K562 (cell line): Measurements from ENCODE around the gene IL4I1. TPM values are rescaled to one million over a fixed set of nuclear protein-coding genes. Genes with fewer than 3 reads are reported as not detected.

ENCODE experiments used
- BRF2 ChIP-seq: IDR thresholded peaks from 3 replicates; pipeline ENCODE4 v1.6.1; 2011; ENCODE audit warnings: borderline replicate concordance, mild to moderate bottlenecking; ENCODE audit not compliant: insufficient read length, insufficient read depth
- ELK3 ChIP-seq: fragments of 450-650 bp; formaldehyde crosslinking; IDR thresholded peaks from 2 replicates; pipeline ENCODE4 v1.4.0; 2020; ENCODE audit warnings: mild to moderate bottlenecking
- HDAC6 ChIP-seq: IDR thresholded peaks from 2 replicates; pipeline ENCODE4 v1.6.1; 2012; ENCODE audit warnings: low read depth, mild to moderate bottlenecking, control low read depth, inconsistent platforms, low read length, moderate library complexity
- KLF16 ChIP-seq: IDR thresholded peaks from 2 replicates; pipeline ENCODE4 v1.6.1; 2016; ENCODE audit warnings: antibody characterized with exemption
- PHTF2 ChIP-seq: fragments of 250-450 bp; sonication (Bioruptor Pico); IDR thresholded peaks from 2 replicates; pipeline ENCODE4 v1.5.0; 2021; ENCODE audit warnings: mild to moderate bottlenecking
- TCF7L2 ChIP-seq: fragments of 150-350 bp; IDR thresholded peaks from 2 replicates; pipeline ENCODE4 v1.6.1; 2016; ENCODE audit warnings: low read depth, mild to moderate bottlenecking, low read length, moderate library complexity
- U2AF1 ChIP-seq: fragments of 200-400 bp; formaldehyde crosslinking; optimal IDR thresholded peaks from 2 replicates; pipeline ENCODE3; 2017; ENCODE audit warnings: mild to moderate bottlenecking, low read depth, low read length, moderate library complexity
- ZBED1 ChIP-seq: IDR thresholded peaks from 2 replicates; pipeline ENCODE4 v1.6.1; 2014
- ZNF75A ChIP-seq: fragments of 450-650 bp; formaldehyde crosslinking; IDR thresholded peaks from 2 replicates; pipeline ENCODE4 v1.4.0; 2020; ENCODE audit warnings: mild to moderate bottlenecking
- polyA plus RNA-seq, 8 experiments: library from polyadenylated mRNA; depleted of rRNA in 4 of 8; stranded (reverse) in 5 of 8; unstranded in 3 of 8; fragments of >200 nt; fragmentation: Nextera tagmentation in 2 of 8; fragmentation: Illumina TruSeq in 1 of 8; extraction: Ambion mirVana in 2 of 8; extraction: Trizol in 1 of 8; gene quantifications; 2 replicates each; pipeline versions ENCODE4 v1.2.1 to v1.2.3, GENCODE V29; 2011 to 2014; ENCODE audit warnings: inconsistent platforms in 1 of 8, missing spikeins in 1 of 8
- total RNA-seq, 7 experiments: library from RNA; depleted of rRNA in 6 of 7; stranded (reverse); fragments of >200 nt in 6 of 7; fragmentation: Illumina TruSeq in 2 of 7; extraction: Trizol in 2 of 7; gene quantifications; 2 replicates each; pipeline versions ENCODE4 v1.2.1 to v1.2.3, GENCODE V29; 2011 to 2021; ENCODE audit warnings: low replicate concordance in 1 of 7
- TF ChIP-seq, protein P1 (sequence below): fragments of 250-450 bp; sonication (Bioruptor Pico); IDR thresholded peaks from 2 replicates; pipeline ENCODE4 v1.8.0; 2022; ENCODE audit warnings: inconsistent platforms, mild to moderate bottlenecking, moderate library complexity, borderline replicate concordance
- TF ChIP-seq, protein P2 (sequence below): conservative IDR thresholded peaks from 2 replicates; pipeline ENCODE4 v1.6.1; 2011; ENCODE audit warnings: low read depth, mild to moderate bottlenecking, low read length; ENCODE audit not compliant: control insufficient read depth
- TF ChIP-seq, protein P3 (sequence below), 2 experiments: fragments of 450-650 bp in 1 of 2; sonication (generic) in 1 of 2; formaldehyde crosslinking in 1 of 2; IDR thresholded peaks in 1 of 2; conservative IDR thresholded peaks in 1 of 2; 2 replicates each; pipeline versions ENCODE4 v1.6.1 to v1.8.1; 2016 to 2023; ENCODE audit warnings: mild to moderate bottlenecking in 2 of 2, moderate library complexity in 2 of 2, inconsistent platforms in 1 of 2, missing genetic modification reagents in 1 of 2
- TF ChIP-seq, protein P4 (sequence below): IDR thresholded peaks from 2 replicates; pipeline ENCODE4 v1.6.1; 2016; ENCODE audit warnings: missing genetic modification characterization, missing compliant biosample characterization
- TF ChIP-seq, protein P5 (sequence below), 2 experiments: fragments of 150-350 bp in 1 of 2; IDR thresholded peaks; 2 replicates each; pipeline ENCODE4 v1.6.1; 2012 to 2016; ENCODE audit warnings: low read depth in 2 of 2, low read length in 2 of 2, mild to moderate bottlenecking in 1 of 2, moderate library complexity in 1 of 2

The IL4I1 gene
- total and polyA plus RNA-seq, 9 of the 15 experiments (the other 6 are each of a cell fraction or from before 2014, with no cell fraction given): 0.06 to 0.95 (median 0.43) TPM; not detected in 2

GRCh38 chr19:49876422-49877019, 20.2 kb downstream of the IL4I1 start (continued):
- TF ChIP-seq, protein P1, sequence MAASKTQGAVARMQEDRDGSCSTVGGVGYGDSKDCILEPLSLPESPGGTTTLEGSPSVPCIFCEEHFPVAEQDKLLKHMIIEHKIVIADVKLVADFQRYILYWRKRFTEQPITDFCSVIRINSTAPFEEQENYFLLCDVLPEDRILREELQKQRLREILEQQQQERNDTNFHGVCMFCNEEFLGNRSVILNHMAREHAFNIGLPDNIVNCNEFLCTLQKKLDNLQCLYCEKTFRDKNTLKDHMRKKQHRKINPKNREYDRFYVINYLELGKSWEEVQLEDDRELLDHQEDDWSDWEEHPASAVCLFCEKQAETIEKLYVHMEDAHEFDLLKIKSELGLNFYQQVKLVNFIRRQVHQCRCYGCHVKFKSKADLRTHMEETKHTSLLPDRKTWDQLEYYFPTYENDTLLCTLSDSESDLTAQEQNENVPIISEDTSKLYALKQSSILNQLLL (CRISPR knock-in tag): no peak
- 0 out of 2 replicates have a peak, but pooled peaks have one; percentile 58 for TF ChIP-seq ZBED1
- TF ChIP-seq, protein P2, sequence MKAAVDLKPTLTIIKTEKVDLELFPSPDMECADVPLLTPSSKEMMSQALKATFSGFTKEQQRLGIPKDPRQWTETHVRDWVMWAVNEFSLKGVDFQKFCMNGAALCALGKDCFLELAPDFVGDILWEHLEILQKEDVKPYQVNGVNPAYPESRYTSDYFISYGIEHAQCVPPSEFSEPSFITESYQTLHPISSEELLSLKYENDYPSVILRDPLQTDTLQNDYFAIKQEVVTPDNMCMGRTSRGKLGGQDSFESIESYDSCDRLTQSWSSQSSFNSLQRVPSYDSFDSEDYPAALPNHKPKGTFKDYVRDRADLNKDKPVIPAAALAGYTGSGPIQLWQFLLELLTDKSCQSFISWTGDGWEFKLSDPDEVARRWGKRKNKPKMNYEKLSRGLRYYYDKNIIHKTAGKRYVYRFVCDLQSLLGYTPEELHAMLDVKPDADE: peak; percentile 80; the same call in 1 of the 2 replicates
- TF ChIP-seq, protein P3, sequence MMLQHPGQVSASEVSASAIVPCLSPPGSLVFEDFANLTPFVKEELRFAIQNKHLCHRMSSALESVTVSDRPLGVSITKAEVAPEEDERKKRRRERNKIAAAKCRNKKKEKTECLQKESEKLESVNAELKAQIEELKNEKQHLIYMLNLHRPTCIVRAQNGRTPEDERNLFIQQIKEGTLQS (IDR thresholded peaks at IDR 0.05): peak; percentile 87
- TF ChIP-seq, protein P3 (CRISPR knock-in tag; conservative IDR thresholded peaks at IDR 0.05): peak; percentile 92
- TF ChIP-seq HDAC6: no peak
- TF ChIP-seq BRF2: no peak
- no peak for TF ChIP-seq PHTF2
- TF ChIP-seq, protein P4, sequence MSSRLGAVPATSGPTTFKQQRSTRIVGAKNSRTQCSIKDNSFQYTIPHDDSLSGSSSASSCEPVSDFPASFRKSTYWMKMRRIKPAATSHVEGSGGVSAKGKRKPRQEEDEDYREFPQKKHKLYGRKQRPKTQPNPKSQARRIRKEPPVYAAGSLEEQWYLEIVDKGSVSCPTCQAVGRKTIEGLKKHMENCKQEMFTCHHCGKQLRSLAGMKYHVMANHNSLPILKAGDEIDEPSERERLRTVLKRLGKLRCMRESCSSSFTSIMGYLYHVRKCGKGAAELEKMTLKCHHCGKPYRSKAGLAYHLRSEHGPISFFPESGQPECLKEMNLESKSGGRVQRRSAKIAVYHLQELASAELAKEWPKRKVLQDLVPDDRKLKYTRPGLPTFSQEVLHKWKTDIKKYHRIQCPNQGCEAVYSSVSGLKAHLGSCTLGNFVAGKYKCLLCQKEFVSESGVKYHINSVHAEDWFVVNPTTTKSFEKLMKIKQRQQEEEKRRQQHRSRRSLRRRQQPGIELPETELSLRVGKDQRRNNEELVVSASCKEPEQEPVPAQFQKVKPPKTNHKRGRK: no peak
- TF ChIP-seq U2AF1: no peak
- TF ChIP-seq TCF7L2: no peak
- TF ChIP-seq, protein P5, sequence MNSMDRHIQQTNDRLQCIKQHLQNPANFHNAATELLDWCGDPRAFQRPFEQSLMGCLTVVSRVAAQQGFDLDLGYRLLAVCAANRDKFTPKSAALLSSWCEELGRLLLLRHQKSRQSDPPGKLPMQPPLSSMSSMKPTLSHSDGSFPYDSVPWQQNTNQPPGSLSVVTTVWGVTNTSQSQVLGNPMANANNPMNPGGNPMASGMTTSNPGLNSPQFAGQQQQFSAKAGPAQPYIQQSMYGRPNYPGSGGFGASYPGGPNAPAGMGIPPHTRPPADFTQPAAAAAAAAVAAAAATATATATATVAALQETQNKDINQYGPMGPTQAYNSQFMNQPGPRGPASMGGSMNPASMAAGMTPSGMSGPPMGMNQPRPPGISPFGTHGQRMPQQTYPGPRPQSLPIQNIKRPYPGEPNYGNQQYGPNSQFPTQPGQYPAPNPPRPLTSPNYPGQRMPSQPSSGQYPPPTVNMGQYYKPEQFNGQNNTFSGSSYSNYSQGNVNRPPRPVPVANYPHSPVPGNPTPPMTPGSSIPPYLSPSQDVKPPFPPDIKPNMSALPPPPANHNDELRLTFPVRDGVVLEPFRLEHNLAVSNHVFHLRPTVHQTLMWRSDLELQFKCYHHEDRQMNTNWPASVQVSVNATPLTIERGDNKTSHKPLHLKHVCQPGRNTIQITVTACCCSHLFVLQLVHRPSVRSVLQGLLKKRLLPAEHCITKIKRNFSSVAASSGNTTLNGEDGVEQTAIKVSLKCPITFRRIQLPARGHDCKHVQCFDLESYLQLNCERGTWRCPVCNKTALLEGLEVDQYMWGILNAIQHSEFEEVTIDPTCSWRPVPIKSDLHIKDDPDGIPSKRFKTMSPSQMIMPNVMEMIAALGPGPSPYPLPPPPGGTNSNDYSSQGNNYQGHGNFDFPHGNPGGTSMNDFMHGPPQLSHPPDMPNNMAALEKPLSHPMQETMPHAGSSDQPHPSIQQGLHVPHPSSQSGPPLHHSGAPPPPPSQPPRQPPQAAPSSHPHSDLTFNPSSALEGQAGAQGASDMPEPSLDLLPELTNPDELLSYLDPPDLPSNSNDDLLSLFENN (IDR thresholded peaks at IDR 0.05; ENCODE audit: low read depth in 2 of 2, low read length in 2 of 2): no peak
- TF ChIP-seq ZNF75A (CRISPR knock-in tag): no peak
- no peak for TF ChIP-seq KLF16
- 0 out of 2 replicates have a peak, but pooled peaks have one; percentile 17 for TF ChIP-seq ELK3 (CRISPR knock-in tag)
